Endothelial cell of coronary artery (primary cell): Measurements from ENCODE around the gene MTSS2. TPM values are rescaled to one million over a fixed set of nuclear protein-coding genes. Genes with fewer than 3 reads are reported as not detected.

Source experiments
- total RNA-seq: library from RNA; depleted of rRNA; stranded (reverse); fragments of >200 nt; gene quantifications from 2 replicates; pipeline ENCODE4 v1.2.3, GENCODE V29; 2014

The MTSS2 gene, protein sequence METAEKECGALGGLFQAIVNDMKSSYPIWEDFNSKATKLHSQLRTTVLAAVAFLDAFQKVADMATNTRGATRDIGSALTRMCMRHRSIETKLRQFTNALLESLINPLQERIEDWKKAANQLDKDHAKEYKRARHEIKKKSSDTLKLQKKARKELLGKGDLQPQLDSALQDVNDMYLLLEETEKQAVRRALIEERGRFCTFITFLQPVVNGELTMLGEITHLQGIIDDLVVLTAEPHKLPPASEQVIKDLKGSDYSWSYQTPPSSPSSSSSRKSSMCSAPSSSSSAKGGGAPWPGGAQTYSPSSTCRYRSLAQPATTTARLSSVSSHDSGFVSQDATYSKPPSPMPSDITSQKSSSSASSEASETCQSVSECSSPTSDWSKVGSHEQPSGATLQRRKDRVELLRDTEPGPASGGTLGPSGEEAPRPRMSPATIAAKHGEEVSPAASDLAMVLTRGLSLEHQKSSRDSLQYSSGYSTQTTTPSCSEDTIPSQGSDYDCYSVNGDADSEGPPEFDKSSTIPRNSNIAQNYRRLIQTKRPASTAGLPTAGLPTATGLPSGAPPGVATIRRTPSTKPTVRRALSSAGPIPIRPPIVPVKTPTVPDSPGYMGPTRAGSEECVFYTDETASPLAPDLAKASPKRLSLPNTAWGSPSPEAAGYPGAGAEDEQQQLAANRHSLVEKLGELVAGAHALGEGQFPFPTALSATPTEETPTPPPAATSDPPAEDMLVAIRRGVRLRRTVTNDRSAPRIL
- 6.7 and 16.6 TPM in 2 replicates for total RNA-seq

DNA sequence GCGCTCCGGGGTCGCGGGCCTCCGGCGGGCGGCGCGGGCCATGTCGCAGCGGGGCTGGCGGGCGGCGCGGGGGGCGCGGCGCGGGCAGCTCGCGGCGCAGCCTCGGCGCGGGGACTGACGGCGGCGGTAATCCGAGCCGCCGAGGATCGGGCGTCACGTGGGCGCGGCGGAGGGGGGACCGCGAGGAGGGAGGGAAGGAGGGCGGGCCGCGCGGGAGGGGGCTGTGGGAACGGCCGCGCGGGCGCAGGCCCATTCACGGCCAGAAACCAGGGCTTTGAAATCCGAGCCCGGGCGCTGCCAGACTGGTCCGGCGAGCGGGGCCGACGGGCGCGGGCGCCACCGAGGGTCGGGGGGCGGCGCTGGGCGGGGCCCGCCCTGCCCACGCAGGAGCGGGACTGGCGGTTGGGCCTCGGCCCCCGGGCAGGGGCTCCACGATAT lies at the start of gene MTSS2:
MTSS2 (minus strand) TSS at position 116 of the 438 bp plus-strand sequence. CDS start 262 bp downstream, outside the sequence.

DNA sequence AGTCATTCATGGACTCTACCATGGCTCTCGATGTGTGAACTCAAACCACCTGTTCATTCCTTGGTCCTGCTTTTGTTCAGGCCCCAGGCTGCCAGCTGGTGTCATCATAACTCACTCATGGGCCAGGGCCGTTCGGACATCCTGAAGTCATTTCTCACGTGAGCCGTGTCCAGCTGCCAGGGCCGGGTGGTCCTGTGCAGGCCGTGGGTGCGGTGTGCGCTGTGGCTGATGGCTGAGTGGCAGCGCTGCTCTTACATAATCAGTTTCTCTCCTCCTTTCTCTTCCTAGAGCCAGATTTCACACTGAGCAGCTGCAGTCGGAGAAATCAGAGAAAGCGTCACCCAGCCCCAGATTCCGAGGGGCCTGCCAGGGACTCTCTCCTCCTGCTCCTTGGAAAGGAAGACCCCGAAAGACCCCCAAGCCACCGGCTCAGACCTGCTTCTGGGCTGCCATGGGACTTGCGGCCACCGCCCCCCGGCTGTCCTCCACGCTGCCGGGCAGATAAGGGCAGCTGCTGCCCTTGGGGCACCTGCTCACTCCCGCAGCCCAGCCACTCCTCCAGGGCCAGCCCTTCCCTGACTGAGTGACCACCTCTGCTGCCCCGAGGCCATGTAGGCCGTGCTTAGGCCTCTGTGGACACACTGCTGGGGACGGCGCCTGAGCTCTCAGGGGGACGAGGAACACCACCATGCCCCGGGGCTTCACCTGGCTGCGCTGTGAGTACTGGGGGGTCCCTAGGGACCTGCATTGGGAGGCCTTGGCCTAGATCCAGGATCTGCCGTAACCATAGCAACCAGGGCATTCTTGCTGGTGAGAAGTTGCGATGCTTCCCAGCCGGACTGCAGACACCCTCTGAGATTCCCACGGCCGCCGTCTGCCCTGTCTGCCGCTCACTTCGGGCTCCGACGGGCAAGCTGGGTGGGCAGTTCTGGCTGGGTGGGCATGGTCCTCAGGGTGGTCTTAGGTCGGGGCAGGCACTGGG lies 39.3 kb downstream of the MTSS2 start, which contains the start of gene IL34:
IL34 (plus strand) TSS at position 300 of the 982 bp plus-strand sequence; CDS start at position 689, 389 bp downstream.

Other genes starting within 250 kb of the MTSS2 start
- gene ST3GAL2, start 247.0 kb downstream of the MTSS2 start, total RNA-seq: 32.3 and 42.5 TPM in 2 replicates
- gene FCSK, start 231.5 kb downstream of the MTSS2 start, total RNA-seq: 7.3 and 10.0 TPM in 2 replicates
- 52.7 and 75.7 TPM in 2 replicates for gene COG4, start 162.5 kb downstream of the MTSS2 start, total RNA-seq
- gene SF3B3, start 162.2 kb downstream of the MTSS2 start, total RNA-seq: 72.9 and 82.5 TPM in 2 replicates
- 0.63 and 0.75 TPM in 2 replicates for gene IL34, start 39.5 kb downstream of the MTSS2 start, total RNA-seq
- gene VAC14, start 115.1 kb upstream of the MTSS2 start, total RNA-seq: 16.9 and 24.7 TPM in 2 replicates